ENCODE measurements around the gene PPDPF. TPM values are rescaled to one million over a fixed set of nuclear protein-coding genes. Genes with fewer than 3 reads are reported as not detected.
"Not testable (repeated sequence)": the region's sequence is repeated elsewhere in the genome, so short reads cannot be mapped to it uniquely, and the experiment has no call there.

Gene PPDPF
- polyA plus RNA-seq, 1 donor, result 118 TPM

GRCh38 chr20:63561624-63562396 lies 41.2 kb downstream of the PPDPF start:
- DNase-seq, result no peak

GRCh38 chr20:63562461-63563224 lies 42.1 kb downstream of the PPDPF start:
- DNase-seq, result no peak

- no peak for DNase-seq
These were observed 42.8 kb downstream of the PPDPF start for GRCh38 chr20:63563225-63563935.

- no peak for DNase-seq
These were observed 43.7 kb downstream of the PPDPF start for GRCh38 chr20:63564036-63564810.

- no peak for DNase-seq
These were observed 44.6 kb downstream of the PPDPF start for GRCh38 chr20:63565021-63565698.

GRCh38 chr20:63565699-63566335 lies 45.3 kb downstream of the PPDPF start:
- no peak for DNase-seq

GRCh38 chr20:63566395-63567135 lies 46.0 kb downstream of the PPDPF start:
- no peak for DNase-seq

- DNase-seq, result no peak
These were observed 46.5 kb downstream of the PPDPF start for GRCh38 chr20:63567136-63567385.

- no peak for DNase-seq
These were observed 47.0 kb downstream of the PPDPF start for GRCh38 chr20:63567386-63568169.

- no peak for DNase-seq
These were observed 47.8 kb downstream of the PPDPF start for GRCh38 chr20:63568170-63568981.

- DNase-seq, result no peak
These were observed 48.7 kb downstream of the PPDPF start for GRCh38 chr20:63568986-63569949.

GRCh38 chr20:63570281-63571086 lies 49.9 kb downstream of the PPDPF start:
- no peak for DNase-seq

GRCh38 chr20:63571087-63571478 lies 50.5 kb downstream of the PPDPF start:
- DNase-seq, result not testable (repeated sequence)

Measured in left kidney (tissue), 2 donors.